ENCODE results near the gene TKTL1.

The TKTL1 gene

DNA sequence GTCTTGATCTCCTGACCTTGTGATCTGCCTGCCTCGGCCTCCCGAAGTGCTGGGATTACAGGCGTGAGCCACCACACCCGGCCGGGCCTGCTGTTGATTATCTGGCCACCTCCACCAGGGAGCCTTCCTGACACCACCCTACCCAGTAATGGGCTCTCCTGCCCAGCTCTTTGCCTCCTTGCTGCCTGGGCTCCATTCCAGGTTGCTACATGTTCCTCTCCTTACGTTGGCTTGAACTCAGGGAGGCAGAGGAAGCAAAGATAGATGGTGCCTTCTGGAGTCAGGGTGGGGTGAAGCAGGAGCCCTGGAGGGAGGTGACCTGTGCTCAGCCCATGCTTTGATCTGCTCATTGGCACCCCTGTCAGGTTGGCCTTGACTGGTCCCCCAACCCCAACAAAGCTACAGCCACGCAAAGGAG is 52.5 kb downstream of the TKTL1 start:
- DNase-seq: peak; percentile 12

DNA sequence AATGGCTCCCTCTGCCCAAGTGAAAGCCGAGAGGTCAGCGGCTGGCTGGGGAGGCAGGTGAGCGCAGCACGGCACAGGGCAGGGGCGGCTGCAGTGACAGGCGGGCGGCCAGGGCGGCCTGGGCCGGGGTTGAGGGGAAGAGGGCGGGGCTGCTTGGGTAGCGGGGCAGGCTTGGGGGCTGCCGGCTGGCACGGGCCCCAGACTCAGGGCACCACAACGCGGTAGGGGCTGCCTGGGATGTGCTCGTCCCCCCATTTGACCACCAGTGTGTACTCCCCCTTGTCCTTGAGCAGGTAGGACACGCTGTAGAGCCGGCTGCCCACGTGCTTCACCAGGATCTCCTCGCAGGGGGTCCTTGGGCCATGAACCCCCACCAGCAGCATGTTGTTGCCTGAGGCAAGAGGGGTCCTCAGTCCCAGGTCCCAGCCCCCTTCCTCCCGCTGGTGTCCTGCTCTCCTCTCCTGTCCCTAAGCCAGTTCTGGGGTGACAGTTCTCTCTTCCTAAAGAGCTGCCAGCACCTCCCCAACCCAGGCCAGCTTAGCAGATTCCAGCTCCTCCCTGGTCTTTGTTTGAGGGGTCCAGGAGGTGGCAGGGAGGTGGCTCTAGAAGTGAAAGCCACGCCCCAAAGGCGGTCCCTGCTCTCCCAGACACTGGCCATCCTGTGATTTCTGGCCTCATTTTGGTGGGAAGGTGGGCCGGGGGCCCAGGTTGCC is 53.2 kb downstream of the TKTL1 start:
- DNase-seq: no peak

DNA sequence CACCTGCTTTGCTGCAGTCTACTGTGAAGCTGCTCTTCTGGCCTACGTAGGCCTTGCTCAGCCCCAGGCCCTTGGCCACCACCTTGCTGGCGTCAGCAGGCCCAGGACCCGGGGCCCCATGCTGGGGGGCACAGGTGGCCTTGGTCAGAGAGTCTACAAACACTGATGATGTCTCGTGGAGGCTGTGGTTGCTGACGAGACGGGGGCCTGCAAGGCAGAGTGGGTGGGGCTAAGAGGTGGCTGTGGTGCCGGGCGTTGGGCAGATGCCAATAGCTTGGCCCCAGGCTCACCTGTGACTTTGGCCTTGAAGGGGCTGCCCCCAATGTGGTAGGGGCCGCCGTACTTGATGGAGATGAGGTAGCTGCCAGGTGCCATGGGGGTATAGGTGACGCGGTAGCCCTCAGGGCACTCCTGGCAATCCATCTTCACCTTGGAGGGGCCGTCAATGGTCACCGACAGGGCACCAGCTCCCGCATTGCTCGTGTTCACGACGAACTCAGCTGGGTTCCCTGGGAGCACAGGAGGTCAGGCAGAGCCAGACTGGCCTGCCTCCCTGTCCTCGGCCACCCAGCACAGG is 53.9 kb downstream of the TKTL1 start:
- DNase-seq: peak; percentile 20

DNA sequence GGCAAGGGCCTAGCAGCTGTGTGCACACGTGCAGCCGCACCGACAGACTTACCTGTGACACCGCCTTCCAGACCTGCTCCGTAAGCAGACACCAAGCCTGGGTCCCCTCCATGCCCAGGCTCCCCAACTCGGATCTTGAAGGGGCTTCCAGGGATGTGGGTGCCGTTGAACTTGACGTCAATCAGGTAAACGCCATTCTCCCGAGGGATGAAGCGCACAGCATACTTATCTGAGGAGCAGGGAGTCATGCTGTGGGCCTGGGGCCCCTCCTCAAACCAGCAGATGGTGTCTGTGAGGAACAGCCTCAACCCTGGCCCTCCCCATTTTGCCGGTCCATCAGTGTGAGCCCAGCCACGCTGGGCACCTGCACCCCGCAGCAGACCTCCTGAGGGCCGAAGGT is 54.4 kb downstream of the TKTL1 start:
- DNase-seq: peak; percentile 15

DNA sequence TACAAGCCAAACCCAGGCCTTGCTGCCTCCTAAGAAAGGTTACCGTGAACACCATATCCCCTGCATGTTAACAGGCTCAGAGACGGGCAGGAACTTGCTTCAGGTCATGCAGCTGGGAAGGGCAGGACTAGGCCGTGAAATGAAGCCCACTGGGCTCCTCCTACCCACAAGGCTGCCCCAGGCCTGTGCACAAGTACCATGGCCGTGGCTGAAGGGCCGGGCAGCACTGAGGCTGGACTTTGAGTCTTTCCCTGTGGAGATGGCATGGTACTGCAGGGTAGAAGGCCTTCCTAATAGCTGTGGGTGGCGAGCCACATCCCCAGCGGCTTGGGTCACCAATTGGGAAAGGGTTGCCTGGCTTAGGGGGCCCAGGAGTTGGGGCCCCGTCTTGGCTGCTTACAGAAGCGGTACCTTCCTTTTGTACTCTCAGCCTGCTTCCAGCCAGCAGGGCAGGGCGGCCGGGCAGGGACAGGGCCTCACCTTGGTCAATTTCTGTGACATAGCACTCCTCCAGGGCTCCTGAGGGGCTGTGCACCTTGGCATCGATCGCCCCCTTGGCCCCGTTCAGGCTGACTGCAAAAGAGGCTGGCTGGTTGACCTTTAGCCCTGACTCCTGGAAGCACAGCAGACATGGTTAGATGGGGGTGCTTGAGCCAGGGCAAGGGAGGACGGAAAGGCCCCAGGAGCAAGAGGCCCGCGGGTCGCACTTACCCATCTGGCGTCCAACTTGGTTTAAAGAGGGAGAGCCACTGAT is 55.0 kb downstream of the TKTL1 start:
- no peak for DNase-seq

DNA sequence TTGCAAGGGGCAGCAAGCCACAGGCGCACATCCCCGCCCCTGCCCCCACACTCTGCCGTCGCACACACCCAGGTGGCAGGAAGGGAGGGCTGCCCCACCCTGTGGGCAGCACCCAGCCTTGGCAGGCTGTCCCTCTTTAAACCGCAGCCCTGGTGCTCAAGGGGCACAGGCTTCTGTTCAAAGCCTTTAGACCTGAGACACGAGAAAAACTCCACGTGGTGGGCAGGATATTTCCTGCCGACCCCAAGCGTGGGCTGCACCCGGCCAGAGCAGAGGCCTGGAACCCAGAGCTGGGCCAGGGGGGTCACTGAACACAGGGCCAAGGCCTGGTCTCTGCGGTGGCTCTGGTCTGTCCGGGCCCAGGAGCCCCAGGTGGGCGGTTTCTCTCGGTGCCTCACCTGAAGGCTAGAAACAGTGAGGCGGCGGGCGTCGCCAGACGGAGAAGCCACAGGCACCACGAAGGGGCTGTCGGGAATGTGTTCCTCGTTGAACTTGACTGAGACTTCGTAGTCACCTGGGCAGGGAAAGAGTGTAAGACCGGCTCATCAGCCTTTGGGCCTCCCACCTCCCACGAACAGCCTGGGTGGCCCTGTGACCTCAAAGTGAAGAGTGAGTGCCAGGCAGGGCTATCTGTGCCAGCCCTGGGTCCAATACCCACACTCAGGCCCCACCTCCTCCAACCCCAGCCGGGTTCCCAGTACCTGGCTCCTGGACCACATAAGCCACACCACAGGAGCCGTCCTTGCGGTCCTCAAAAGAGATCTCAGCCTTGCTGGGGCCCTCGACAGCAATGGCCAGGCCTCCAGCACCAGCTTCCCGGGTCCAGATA is 55.8 kb downstream of the TKTL1 start:
- peak; percentile 44 for DNase-seq

DNA sequence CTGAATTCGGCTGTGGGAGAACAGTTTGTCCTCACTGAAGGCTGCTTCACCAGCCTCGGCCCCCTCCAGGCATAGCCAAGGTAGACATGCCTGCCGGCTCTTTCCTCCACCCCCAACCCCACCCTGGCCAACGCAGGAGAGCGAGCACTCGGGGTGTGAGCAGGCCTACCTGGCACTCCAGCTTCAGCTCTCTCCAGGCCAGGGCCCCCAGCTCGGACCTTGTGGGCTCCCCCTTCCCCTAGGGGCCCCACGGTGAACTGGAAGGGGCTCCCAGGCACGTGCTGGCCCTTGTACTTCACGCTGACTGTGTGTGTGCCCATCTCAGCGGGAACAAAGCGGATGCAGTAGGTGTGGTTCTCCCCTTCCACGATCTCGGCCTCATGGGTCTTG is 56.4 kb downstream of the TKTL1 start:
- no peak for DNase-seq

DNA sequence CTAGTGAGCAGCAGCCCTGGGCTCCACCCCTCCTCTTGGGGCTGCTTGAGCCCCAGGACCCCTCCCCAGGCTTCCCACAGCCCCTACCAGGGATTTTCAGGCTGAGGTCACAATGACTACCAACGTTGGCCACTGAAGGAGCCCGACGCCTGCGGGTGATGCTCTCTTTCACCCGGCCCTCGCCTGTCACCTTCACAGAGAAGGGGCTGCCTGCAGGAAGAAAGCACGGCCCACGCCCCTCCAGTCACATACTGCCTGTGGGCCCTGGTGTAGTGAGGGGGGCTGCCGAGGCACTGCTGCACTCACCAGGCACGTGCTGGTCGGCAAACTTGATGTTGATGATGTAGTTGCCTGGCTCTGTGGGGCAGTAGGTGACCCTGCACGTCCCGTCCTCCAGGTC is 56.9 kb downstream of the TKTL1 start:
- DNase-seq: no peak

DNA sequence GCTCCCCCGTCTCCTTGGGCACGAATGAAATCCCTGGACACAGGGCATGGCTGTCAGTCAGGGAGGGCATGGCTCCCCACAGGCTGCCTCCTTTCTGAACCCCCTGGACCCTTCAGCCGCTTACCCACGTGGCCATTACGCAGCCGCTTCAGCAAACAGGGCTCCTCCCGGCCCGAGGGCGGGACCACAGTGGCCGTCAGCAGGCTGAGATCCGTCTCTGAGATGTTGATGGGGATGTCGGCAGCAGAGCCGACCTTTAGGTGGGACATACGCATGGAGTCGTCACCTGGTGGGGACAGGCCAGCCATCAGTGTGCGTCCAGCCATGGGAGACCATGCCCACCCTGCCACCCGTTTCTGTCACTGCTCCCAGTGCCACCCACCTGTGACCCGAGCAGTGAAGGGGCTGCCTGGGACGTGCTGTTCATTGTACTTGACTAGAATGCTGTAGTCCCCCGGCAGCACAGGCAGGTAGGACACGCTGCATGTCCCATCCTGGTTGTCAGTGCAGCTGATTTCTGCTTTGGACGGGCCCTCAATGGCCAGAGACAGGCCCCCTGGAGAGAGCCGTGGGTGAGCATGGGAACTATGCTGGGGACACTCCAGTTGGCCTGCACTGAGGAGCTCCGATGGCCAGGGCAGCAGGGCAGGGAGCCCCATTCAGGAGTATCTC is 57.7 kb downstream of the TKTL1 start:
- no peak for DNase-seq

DNA sequence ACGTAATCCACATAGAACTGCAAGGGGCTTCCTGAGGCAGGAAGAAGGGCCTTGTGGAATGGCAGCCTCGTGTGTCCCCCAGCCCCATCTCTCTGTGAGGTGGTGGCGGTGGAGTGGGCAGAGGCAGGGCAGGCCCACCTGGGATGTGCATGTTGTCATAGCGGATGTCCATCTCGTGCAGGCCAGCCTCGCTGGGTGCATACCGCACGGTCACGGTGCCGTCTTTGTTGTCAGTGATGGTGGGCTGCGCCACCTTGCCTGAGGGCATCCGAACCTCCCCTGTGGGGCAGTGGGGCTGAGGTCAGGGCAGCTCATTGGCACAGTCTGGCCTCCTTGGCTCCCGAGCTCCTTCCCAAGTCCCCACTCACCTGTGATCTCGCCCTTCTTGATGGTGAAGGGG is 58.4 kb downstream of the TKTL1 start:
- DNase-seq: no peak

DNA sequence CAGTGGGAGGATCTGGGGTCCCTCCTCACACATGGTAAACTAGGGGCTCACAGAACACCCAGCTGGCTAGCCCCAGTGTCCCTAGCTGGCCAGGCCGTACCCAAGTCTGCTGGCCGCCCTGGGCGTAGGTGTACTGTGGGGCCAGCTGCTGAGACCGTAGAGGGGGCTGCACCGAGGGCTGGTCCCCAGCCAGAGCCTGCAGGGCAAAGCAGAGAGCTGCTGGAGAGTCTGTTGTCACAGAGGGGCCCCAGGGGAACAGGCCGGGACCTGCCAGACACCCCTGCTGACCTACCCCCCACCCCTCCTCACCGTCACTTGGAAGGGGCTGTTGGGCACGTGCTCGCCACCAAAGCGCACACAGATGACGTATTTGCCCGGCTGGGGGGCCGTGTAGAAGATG is 58.9 kb downstream of the TKTL1 start:
- DNase-seq: no peak

DNA sequence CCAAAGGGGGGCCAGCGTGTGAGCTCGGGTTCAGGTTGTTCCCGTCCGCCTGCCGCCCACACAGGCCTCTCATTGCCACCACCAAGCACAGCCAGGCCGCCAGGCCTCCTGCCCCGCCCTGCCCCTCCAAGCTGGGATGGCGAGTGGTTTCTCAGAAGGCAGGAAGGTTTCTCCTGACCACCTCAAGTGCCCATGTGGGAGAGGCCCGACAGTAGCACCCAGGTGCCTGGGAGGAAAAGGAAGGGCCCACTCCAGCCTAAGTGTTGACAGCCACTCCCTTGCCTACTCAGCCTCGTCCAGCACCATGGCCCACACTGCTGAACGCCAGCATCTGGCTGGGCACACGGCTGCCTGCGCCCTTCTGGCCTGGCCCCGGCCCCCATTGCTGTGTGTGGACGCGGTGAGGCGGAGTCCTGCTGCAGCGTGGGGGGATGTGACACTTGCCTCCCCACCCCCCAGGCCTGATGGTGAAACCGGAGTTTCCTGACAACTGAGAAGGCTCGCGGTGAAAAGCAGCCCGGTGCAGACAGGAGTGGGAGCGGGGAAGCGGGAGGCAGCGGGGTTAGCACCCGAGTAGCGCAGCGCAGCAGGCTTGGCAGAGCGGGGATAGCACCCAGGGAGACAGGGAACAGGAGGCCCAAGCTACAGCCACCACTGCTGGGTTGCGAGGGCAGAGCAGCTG is 59.6 kb downstream of the TKTL1 start:
- DNase-seq: no peak

DNA sequence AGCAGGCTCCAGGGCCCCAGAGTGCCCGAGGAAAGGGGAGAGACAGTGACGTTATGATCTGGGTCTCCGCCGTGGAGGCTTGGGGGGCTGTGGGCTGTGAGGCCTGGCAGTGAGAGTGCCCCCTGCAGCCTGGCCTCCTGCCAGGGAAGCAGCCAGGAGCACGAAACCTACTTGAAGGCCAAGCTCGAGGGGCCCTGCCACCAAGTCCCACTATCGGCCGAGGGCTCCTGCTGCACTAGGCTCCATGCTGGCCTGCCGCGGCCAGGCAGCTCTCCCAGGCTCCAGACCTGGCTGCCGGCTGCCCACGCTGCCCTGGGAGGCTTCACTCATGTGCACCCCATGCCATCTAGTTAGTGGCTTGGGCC is 60.2 kb downstream of the TKTL1 start:
- DNase-seq: no peak

DNA sequence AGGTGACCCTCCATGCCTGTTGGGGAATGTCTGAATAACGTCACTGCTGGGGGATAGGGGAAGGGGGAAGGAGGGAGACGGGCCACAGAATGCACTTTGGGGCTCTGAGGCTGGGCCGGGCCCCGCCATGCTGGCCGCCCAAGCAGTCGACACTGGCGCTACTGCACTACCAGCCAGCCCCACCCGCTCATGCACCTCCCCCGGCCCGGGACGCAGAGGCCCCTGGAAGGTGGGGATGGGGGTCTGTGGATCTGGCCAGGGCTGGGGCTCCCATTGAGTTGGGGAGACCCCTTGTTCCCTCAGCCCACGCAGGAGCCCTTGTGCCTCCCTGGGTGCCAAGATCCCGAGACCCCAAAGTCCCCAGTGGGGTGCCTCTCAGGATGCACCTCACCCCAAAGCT is 61.0 kb downstream of the TKTL1 start:
- no peak for DNase-seq

DNA sequence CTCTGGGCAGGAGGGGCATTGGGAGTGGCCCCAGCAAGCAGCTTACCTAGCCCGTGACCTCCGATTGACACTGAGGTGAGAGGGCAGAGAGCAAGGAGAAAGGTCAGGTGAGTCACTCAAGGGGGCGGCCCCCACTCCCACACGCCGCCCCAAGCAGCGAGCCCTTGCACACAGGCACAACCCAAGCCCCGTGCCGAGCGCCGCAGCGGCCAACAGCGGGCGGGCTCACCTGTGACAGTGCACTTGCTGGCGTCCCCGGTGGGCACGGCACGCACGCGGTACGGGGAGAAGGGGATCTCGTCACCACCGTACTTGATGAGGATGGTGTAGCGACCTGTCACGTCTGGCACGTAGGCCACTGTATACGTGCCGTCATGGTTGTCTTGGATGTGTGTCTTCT is 61.6 kb downstream of the TKTL1 start:
- no peak for DNase-seq

DNA sequence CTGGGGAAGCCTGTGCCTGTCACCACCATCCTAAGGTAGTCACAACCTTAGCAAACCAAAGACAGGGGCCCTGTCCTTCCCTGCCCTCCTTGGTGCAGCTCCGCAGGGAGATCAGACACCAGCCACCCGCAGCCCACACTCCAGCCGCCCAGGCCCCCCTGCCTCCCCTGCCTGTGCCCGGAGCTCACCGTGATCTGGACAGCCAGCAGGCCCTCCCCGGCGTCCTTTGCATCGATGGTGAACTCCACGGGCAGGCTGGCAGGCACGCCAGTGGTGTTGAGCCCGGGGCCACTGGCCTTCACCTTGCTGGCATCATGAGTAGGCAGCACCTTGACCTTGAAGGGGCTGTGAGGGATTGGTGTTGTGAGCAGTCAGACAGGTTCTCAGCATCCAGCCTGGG is 62.4 kb downstream of the TKTL1 start:
- no peak for DNase-seq

DNA sequence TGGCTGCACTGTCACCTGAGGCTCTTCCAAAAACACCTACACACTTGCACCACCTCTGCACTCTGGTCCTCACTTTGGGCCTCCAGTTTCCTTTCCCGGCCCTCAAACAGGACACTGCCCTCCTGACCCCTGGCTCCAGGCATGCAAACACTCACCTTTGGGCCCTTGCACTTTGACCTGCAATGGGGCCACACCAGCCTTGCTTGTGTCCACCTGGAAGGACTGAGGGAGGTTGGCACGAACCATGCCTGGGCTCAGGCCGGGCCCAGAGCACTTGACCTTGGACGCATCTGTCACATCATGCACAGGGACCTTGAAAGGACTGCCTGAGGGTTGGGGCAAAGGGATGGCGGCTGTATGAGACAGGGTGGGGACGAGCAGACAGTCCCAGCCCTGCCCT is 63.2 kb downstream of the TKTL1 start:
- no peak for DNase-seq

DNA sequence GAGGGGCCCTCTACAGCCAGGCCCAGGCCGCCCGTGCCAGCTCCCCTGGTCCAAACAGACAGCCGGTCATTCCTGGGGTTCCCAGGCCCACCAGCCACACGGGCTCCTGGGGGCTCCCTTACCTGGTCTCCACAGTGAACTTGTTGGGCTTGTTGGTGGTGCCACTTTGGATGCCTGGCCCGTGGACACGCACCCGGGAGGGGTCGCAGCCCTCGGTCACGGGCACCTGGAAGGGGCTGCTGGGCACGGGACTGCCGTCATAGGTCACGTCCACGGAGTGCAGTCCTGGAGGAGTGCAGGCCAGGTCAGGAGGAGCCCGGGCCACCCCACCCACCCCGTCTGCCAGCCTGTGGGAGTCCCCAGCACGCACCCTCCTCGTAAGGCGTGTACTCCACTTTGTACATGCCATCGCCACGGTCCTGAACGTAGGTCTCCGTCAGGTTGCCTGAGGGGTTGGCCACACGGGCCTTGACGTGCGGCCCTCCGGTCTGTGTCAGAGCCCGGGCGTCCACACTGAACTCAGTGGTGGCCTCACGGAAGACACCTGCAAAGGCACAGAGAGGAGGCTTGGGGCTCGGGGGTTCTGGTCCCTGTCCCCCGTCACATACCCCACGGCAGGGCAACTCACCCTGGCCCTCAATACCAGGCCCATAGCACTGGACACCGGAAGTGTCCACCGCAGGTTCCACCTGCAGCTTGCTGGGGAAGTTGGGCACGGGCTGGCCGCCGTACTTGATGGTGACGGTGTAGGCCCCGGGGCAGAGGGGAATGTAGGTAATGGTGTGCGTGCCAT is 64.0 kb downstream of the TKTL1 start:
- no peak for DNase-seq

DNA sequence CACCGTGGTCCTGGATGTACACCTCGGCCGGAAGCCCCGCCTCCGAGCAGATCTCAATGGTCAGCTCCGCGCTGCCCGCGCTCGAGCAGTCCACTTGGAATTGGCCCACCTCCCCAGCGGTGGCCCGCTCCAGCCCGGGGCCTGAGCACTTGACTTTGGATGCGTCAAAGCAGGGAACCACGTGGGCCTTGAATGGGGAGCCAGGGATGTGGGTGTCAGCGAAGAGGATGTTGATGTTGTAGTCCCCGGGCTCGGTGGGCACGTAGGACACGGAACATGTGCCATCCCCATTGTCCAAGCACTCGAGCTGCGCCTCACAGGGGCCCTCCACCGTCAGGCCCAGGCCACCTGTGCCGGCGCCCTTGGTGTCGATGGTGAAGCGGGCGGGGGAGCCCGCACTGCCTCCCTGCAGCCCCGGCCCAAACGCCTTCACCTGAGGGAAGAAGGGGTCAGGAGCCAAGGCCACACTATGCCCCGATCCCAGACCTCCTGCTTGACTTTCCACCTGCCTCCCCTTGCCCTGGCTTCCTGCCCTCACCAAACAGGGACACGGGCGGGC is 64.6 kb downstream of the TKTL1 start:
- DNase-seq: no peak

DNA sequence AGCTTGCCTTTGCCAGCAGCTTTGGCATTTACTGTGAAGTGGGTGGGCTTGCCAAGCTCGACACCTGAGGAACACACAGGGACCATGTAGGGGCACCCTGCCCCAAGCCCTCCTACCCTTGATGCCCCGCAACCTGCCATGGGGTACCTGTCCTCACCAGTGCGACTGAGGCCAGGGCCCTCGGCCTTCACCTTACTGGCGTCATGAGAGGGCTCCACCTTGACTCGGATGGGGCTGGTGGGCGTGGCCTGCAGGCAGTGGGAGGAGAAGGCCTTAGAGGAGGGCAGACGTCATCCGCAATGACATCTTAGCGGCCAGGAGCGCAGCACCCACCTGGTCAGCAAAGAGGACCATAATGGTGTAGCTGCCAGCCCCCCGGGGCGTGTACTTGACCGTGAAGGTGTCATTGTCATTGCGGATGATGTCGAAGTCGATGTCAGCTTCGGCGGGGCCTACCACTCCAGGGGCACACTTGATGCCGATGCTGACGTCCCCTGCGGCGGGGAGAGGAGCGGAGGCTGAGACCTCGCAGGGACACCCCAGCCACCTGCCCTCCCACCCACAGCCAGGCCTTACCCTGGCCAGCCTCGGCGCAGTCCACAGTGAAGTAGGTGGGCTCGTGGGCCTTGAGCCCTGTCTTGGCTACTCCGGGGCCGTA is 66.6 kb downstream of the TKTL1 start:
- DNase-seq: no peak

Measured in activated CD8-positive, alpha-beta memory T cell treated with anti-CD3 and anti-CD28 coated beads, Interleukin-2, amount 50 U/mL, for 4 hours (primary cell).